Measurements from ENCODE around the gene TCF23.
"Not testable (repeated sequence)": the region's sequence is repeated elsewhere in the genome, so short reads cannot be mapped to it uniquely, and the experiment has no call there.

Gene TCF23

GRCh38 chr2:27164960-27165763, 16.4 kb downstream of the TCF23 start:
- Histone ChIP-seq H3K27me3 (ENCODE audit: insufficient read depth, low read depth, severe bottlenecking) (no peaks in the 10 kb centered on the region), H3K36me3 (no peaks in the 10 kb centered on the region), H3K4me3 (ENCODE audit: low read depth, low read length) (no peak overlapping the region), H3K9me3 (ENCODE audit: severe bottlenecking) (peaks cover 3% of the 10 kb centered on the region), H3K27ac (no peak overlapping the region)
- no peak for DNase-seq
- TF ChIP-seq CTCF (IDR thresholded peaks at IDR 0.05; ENCODE audit: low read depth, low read length) = no peak

- Histone ChIP-seq H3K9me3 (ENCODE audit: severe bottlenecking) (no peaks in the 10 kb centered on the region), H3K27me3 (ENCODE audit: insufficient read depth, low read depth, severe bottlenecking) (no peaks in the 10 kb centered on the region), H3K27ac (no peak overlapping the region), H3K4me3 (ENCODE audit: low read depth, low read length) (no peak overlapping the region), H3K36me3 (no peaks in the 10 kb centered on the region)
- DNase-seq = no peak
- TF ChIP-seq CTCF (IDR thresholded peaks at IDR 0.05; ENCODE audit: low read depth, low read length) = no peak
These were observed 22.0 kb downstream of the TCF23 start for GRCh38 chr2:27170581-27171337.

- no peaks in the 10 kb centered on the region for H3K36me3 ChIP-seq
- no peaks in the 10 kb centered on the region for H3K27me3 ChIP-seq (ENCODE audit: insufficient read depth, low read depth, severe bottlenecking)
- no peak for DNase-seq
- H3K27ac ChIP-seq = no peak overlapping the region
- no peak overlapping the region for H3K4me3 ChIP-seq (ENCODE audit: low read depth, low read length)
- H3K9me3 ChIP-seq (ENCODE audit: severe bottlenecking) = no peaks in the 10 kb centered on the region
- TF ChIP-seq CTCF (IDR thresholded peaks at IDR 0.05; ENCODE audit: low read depth, low read length) = no peak
These were observed 22.6 kb downstream of the TCF23 start for GRCh38 chr2:27171351-27171848.

- Histone ChIP-seq H3K36me3 (no peaks in the 10 kb centered on the region), H3K4me3 (ENCODE audit: low read depth, low read length) (peak overlapping the region; percentile 13), H3K27me3 (ENCODE audit: insufficient read depth, low read depth, severe bottlenecking) (no peaks in the 10 kb centered on the region), H3K9me3 (ENCODE audit: severe bottlenecking) (no peaks in the 10 kb centered on the region), H3K27ac (peak overlapping the region; percentile 16; the same call in 1 of the 2 replicates)
- TF ChIP-seq CTCF (IDR thresholded peaks at IDR 0.05; ENCODE audit: low read depth, low read length) = peak; percentile 37; the same call in 1 of the 2 replicates
- DNase-seq = peak; percentile 64
These were observed 25.8 kb downstream of the TCF23 start for GRCh38 chr2:27174638-27175037.

GRCh38 chr2:27175330-27175729, 26.5 kb downstream of the TCF23 start:
- Histone ChIP-seq H3K4me3 (ENCODE audit: low read depth, low read length) (no peak overlapping the region), H3K27ac (no peak overlapping the region), H3K36me3 (no peaks in the 10 kb centered on the region), H3K27me3 (ENCODE audit: insufficient read depth, low read depth, severe bottlenecking) (no peaks in the 10 kb centered on the region), H3K9me3 (ENCODE audit: severe bottlenecking) (no peaks in the 10 kb centered on the region)
- DNase-seq = no peak
- no peak for TF ChIP-seq CTCF (IDR thresholded peaks at IDR 0.05; ENCODE audit: low read depth, low read length)

- not testable (repeated sequence) for DNase-seq; H3K36me3 ChIP-seq; H3K27me3 ChIP-seq (ENCODE audit: insufficient read depth, low read depth, severe bottlenecking); H3K4me3 ChIP-seq (ENCODE audit: low read depth, low read length); H3K27ac ChIP-seq; H3K9me3 ChIP-seq (ENCODE audit: severe bottlenecking)
These were observed 27.0 kb downstream of the TCF23 start for GRCh38 chr2:27175781-27176180.
